ENCODE measurements around the gene REV3L. TPM values are rescaled to one million over a fixed set of nuclear protein-coding genes. Genes with fewer than 3 reads are reported as not detected.

Gene REV3L
- total RNA-seq, 4 donors from 2014 or later, result 40.7 to 84.1 (median 52.6) TPM

DNA sequence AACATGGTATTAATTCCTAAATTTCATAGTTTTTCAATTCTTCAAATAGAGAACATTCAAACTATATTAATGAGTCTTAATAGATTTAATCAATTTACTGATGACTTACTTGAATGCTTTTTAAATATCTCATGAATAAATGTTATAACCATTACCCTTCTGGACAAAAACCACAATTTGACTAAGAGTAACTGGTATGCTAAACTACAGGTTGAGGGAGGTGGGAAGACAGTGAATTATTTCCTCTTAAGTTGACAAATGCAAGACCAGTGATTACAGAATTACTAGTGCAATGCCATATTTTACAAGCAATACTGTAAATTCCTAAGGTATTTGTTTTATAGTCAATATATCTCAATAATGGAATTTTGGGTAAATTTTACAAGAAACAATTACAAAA is 65.1 kb downstream of the REV3L start:
- H3K27ac ChIP-seq, result peak overlapping the region in 3 of 4 donors; percentile 62 to 71 (median 67)
- H3K4me3 ChIP-seq, result no peak overlapping the region
- no peak for TF ChIP-seq POLR2A (IDR thresholded peaks at IDR 0.05)
- TF ChIP-seq POLR2AphosphoS5 (IDR thresholded peaks at IDR 0.05), result no peak
- TF ChIP-seq, protein P1, sequence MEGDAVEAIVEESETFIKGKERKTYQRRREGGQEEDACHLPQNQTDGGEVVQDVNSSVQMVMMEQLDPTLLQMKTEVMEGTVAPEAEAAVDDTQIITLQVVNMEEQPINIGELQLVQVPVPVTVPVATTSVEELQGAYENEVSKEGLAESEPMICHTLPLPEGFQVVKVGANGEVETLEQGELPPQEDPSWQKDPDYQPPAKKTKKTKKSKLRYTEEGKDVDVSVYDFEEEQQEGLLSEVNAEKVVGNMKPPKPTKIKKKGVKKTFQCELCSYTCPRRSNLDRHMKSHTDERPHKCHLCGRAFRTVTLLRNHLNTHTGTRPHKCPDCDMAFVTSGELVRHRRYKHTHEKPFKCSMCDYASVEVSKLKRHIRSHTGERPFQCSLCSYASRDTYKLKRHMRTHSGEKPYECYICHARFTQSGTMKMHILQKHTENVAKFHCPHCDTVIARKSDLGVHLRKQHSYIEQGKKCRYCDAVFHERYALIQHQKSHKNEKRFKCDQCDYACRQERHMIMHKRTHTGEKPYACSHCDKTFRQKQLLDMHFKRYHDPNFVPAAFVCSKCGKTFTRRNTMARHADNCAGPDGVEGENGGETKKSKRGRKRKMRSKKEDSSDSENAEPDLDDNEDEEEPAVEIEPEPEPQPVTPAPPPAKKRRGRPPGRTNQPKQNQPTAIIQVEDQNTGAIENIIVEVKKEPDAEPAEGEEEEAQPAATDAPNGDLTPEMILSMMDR (IDR thresholded peaks at IDR 0.05), result no peak
- no peak for TF ChIP-seq EP300 (IDR thresholded peaks at IDR 0.05)
- H3K4me1 ChIP-seq, result peaks cover 14 to 76% (median 28%) of the 10 kb centered on the region in 3 donors
- no peaks in the 10 kb centered on the region for H3K9me3 ChIP-seq
- peaks cover 0 to 9% of the 10 kb centered on the region in 2 donors for H3K36me3 ChIP-seq
- no peaks in the 10 kb centered on the region for H3K27me3 ChIP-seq
- ATAC-seq, result no peak

DNA sequence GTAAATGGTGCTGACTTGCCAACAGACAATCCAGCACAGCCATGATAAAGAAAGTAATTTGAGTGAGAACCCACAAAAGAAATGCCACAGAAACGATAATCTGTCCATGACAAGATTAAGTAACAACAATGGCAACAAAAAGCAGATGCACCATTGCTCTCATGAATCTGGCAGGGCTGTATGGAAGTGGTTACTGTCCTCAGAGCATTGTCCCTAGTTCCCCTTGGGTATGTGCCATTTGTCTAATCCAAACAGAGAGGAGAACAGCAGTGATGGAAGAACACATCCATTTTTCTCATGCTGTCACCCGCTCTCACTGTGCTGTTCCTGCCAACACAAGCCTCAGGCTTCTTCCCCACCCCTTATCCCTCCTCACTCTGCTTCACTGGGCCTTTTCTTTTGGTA is 65.8 kb downstream of the REV3L start:
- H3K36me3 ChIP-seq, result peaks cover 0 to 9% of the 10 kb centered on the region in 2 donors
- no peaks in the 10 kb centered on the region for H3K27me3 ChIP-seq
- H3K27ac ChIP-seq, result peak overlapping the region; percentile 5 to 71 (median 64)
- peak overlapping the region in 1 of 2 donors; percentile 7 for H3K4me3 ChIP-seq
- ATAC-seq, result peak; percentile 90
- TF ChIP-seq, protein P1 (IDR thresholded peaks at IDR 0.05), result no peak
- TF ChIP-seq POLR2AphosphoS5 (IDR thresholded peaks at IDR 0.05) (peak; percentile 48), EP300 (IDR thresholded peaks at IDR 0.05) (no peak), POLR2A (IDR thresholded peaks at IDR 0.05) (no peak)
- peaks cover 14 to 74% (median 28%) of the 10 kb centered on the region in 3 donors for H3K4me1 ChIP-seq
- WGBS, 2 donors (ENCODE audit: low coverage in 1 of 2), result 0 to 3% methylated on average over 2 of the region's 2 CpGs
- H3K9me3 ChIP-seq, result no peaks in the 10 kb centered on the region

DNA sequence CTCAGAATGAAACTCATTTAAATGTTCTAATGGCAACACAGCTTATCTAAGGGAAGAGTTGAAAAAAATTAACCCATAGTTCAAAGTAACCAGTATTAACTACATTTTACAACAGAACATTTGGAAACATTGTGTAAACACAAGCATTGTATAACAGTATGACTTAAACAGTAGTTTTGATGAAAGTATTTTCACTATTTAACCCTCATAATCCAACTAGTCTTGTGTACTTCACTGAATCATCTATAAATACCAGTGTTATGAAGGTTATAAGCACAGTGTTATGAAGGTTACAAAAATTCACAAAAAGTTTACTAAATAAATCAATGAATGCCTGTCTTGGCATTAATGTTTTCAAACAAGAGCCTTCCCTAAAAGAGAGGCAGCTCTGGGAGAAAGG is 66.5 kb downstream of the REV3L start:
- Histone ChIP-seq H3K4me3 (no peak overlapping the region), H3K36me3 (peaks cover 0 to 9% of the 10 kb centered on the region in 2 donors), H3K27me3 (no peaks in the 10 kb centered on the region), H3K27ac (peak overlapping the region in 3 of 4 donors; percentile 62 to 71 (median 67)), H3K9me3 (no peaks in the 10 kb centered on the region), H3K4me1 (peaks cover 14 to 67% (median 28%) of the 10 kb centered on the region in 3 donors)
- ATAC-seq, result no peak
- TF ChIP-seq, protein P1 (IDR thresholded peaks at IDR 0.05), result no peak
- no peak for TF ChIP-seq EP300 (IDR thresholded peaks at IDR 0.05)
- no peak for TF ChIP-seq POLR2A (IDR thresholded peaks at IDR 0.05)
- no peak for TF ChIP-seq POLR2AphosphoS5 (IDR thresholded peaks at IDR 0.05)

DNA sequence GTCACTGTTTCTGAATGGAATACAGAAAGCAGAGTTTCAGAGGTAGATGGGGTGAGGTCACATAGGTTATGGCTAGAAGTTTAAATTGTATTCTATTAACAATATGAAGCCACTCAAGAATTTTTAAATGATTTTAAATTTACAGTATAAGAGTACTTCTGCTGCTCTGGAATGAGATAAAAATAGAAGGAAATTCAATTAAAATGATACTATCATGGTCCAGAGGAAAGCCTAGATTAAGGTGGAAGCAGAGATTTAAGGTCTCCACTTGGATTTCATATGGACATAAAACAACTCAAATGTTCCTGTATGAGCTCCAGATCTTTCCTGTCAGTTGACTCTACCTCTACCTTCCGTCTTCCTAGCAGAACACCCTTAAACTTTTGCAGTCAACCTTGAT is 68.6 kb downstream of the REV3L start:
- no peak overlapping the region for H3K27ac ChIP-seq
- peaks cover 14 to 58% (median 28%) of the 10 kb centered on the region in 3 donors for H3K4me1 ChIP-seq
- H3K27me3 ChIP-seq, result no peaks in the 10 kb centered on the region
- no peak for ATAC-seq
- 70 to 100% methylated on average over 1 of the region's 1 CpG for WGBS, 2 donors (ENCODE audit: low coverage in 1 of 2)
- TF ChIP-seq EP300 (IDR thresholded peaks at IDR 0.05) (no peak), POLR2AphosphoS5 (IDR thresholded peaks at IDR 0.05) (no peak), POLR2A (IDR thresholded peaks at IDR 0.05) (no peak)
- TF ChIP-seq, protein P1 (IDR thresholded peaks at IDR 0.05), result no peak
- H3K4me3 ChIP-seq, result no peak overlapping the region
- H3K9me3 ChIP-seq, result no peaks in the 10 kb centered on the region
- peaks cover 0 to 28% of the 10 kb centered on the region in 2 donors for H3K36me3 ChIP-seq

DNA sequence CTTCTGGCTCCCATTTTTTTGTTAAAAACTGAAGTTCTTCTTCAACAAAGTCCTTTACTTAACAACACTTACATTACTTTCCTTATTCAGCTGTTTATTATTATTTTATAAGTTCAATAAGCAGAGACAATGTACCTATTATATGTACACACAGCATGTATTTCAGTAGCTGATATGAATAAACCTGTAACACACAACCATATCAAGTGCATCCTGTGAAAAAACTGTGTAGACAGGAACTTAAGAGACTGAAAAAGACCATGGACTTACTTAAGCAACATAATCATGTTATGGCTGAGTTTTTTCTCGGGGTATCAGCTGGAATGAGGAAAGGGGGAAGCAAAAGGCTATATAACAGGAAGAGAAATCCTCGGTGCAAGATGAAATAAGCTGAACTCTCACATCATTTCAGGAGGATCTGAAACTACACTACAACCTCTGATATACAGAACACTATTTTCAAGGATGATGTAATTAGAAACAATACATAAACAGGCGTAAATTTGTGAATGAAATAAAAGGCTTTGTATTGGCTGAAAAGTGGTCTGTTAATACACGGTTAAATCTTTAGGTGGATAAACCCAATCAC is 70.9 kb downstream of the REV3L start:
- peaks cover 0 to 35% (median 13%) of the 10 kb centered on the region in 3 donors for H3K4me1 ChIP-seq
- 68 to 82% methylated on average over 4 of the region's 4 CpGs for WGBS, 2 donors (ENCODE audit: low coverage in 1 of 2)
- no peaks in the 10 kb centered on the region for H3K27me3 ChIP-seq
- TF ChIP-seq POLR2A (IDR thresholded peaks at IDR 0.05), result no peak
- TF ChIP-seq, protein P1 (IDR thresholded peaks at IDR 0.05), result no peak
- TF ChIP-seq EP300 (IDR thresholded peaks at IDR 0.05), result no peak
- TF ChIP-seq POLR2AphosphoS5 (IDR thresholded peaks at IDR 0.05), result no peak
- H3K27ac ChIP-seq, result no peak overlapping the region
- no peaks in the 10 kb centered on the region for H3K9me3 ChIP-seq
- no peak for ATAC-seq
- peaks cover 0 to 47% of the 10 kb centered on the region in 2 donors for H3K36me3 ChIP-seq
- H3K4me3 ChIP-seq, result no peak overlapping the region
